Hepatic stellate cell (primary cell): Measurements from ENCODE around the gene SERPINB8.
"Not testable (repeated sequence)": the region's sequence is repeated elsewhere in the genome, so short reads cannot be mapped to it uniquely, and the experiment has no call there.

Experiments
- DNase-seq: peaks from one replicate; pipeline ENCODE4 v3.0.0; 2011; ENCODE audit warnings: low spot score

Gene SERPINB8, protein sequence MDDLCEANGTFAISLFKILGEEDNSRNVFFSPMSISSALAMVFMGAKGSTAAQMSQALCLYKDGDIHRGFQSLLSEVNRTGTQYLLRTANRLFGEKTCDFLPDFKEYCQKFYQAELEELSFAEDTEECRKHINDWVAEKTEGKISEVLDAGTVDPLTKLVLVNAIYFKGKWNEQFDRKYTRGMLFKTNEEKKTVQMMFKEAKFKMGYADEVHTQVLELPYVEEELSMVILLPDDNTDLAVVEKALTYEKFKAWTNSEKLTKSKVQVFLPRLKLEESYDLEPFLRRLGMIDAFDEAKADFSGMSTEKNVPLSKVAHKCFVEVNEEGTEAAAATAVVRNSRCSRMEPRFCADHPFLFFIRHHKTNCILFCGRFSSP

DNA sequence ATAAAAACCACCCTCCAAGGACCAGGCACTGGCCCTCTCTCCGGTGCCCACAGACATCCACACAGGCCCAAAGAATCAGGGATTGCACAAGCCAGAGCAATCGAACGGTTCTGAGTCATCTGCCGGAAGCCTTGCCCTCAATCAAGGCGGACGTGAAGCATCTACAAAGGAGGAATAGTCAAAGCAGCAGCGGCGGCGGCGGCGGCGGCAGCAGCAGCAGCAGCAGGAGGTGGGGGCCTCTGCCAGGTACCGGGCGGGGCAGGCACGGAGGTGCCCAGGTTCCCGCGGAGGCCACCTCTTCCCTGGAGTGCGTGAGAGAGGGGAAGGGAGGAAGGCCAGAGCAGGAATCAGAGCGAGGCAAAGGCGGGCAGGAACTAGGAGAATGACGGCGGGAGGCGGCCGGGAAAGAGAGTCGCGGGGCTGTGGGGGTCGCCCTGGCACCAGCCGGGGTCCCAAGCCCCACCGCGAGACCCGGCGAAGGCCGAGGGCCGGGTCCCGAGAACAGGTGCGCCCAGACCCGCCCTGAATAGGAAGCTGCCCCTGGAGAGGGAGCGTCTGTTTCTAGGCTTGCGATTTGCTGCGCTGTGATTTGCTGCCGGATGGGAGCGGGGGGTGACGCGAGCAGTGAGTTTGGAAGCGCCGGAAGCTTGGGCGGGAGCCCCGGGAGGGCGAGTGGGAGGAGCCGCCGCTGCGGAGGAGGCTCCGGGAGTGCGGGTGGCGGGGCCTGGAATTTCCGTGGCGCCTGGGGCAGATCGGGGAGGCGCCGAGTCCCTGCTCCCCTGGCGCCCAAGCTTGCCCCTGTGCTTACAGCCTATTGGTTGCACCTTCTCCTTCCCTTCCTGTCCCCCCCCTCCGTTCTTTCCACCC is at the start of gene SERPINB8:
SERPINB8 (plus strand) TSS at position 140 of the 867 bp plus-strand sequence. CDS start 8,228 bp downstream, outside the sequence.
- peak; percentile 91 for DNase-seq

DNA sequence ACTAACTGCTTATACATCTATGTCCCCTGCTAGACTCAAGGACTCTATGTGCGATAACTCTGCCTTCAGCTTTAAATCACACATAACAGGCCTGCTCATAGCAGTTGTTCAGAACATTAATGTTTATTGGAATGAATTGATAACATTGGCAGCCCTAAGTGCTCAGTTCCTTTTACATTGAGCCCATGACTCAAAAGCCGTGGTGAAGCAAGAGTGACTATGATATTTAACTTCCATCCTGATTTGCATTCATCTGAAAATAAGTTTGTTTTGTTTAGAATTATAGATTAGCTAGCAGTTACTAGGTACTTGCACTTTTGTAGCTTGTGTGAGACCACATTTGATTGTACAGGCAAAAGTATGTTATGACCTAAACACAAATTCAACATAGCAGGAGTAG is 47.8 kb upstream of the SERPINB8 start:
- no peak for DNase-seq

DNA sequence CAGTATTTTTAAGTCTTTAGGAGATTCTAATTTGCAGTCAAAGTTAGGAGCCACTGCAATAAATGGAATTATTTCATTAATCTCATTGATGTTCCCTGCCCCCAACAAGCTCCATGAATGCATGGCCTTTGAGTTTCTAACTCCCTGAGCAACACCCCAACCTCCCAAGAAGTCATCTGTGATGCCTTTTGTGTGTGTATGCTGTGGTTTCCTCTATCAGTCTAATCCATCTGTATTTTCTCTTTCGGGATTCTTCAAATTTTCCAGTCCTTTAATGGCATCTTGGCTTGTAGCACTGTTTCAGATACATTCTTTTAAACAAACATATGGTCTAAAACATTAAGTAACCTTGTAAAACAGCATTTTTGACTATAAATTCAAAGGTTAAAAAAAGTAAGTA is 45.3 kb upstream of the SERPINB8 start:
- no peak for DNase-seq

DNA sequence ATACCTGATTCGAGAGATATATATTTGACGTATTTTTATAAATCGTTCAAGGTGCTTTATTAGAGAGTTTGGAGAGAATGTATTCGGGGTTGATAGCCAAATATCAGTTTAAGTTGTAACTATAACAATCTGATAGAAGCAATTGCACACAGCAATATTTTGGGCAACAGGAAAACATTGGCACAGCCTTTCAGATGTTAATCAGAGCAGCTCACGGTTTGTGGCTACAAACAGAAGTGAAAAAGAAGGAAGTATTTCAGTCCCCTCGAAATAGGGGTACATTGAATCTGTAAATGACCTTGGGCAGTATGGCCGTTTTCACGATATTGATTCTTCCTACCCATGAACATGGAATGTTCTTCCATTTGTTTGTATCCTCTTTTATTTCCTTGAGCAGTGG is 41.5 kb upstream of the SERPINB8 start:
- DNase-seq: no peak

DNA sequence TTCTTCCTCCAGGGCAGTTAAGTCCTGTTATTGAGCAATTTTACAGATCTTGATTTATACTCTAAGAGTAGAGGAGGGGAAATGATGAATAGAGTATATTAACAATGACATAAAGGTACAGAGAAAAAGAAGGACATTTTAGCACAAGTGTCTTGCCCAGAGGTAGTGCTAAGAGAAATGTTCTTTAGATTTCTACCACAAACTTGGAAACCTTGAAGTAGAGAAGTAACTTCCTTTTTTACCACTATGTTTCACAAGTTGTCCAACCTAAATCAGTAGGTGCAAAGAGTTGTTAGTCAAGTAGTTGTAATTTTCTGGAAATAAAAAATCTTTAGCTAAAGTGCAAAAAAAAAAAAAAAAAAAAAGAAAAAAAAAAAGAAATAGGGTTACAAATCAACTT is 40.5 kb upstream of the SERPINB8 start:
- not testable (repeated sequence) for DNase-seq

DNA sequence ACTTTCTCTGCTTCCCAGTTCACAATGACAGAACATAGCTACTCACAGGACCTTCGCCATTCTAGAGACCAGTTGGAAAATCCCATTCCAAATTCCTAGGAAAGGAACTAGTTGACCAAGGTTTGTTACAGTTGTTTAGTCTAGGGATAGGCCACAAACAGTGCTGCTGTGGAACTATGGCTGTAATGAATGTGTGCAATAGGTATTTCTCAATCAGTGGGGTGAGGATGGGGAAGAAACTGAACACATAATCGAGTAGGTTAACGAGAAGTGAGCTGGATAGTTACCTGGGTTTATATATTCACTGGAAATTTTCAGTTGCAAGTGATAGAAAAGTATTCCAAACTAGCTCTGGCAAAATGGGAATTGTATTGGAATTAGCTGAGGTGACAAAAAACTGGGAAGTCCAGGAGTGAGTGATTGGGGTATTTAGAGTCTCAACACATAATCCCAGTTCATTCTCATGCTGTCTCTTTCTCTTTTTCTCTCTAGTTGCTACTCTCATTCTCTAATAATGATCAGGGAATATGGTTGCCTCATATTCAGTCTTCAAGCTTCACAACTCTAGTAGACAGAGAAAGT is 39.0 kb upstream of the SERPINB8 start:
- no peak for DNase-seq

DNA sequence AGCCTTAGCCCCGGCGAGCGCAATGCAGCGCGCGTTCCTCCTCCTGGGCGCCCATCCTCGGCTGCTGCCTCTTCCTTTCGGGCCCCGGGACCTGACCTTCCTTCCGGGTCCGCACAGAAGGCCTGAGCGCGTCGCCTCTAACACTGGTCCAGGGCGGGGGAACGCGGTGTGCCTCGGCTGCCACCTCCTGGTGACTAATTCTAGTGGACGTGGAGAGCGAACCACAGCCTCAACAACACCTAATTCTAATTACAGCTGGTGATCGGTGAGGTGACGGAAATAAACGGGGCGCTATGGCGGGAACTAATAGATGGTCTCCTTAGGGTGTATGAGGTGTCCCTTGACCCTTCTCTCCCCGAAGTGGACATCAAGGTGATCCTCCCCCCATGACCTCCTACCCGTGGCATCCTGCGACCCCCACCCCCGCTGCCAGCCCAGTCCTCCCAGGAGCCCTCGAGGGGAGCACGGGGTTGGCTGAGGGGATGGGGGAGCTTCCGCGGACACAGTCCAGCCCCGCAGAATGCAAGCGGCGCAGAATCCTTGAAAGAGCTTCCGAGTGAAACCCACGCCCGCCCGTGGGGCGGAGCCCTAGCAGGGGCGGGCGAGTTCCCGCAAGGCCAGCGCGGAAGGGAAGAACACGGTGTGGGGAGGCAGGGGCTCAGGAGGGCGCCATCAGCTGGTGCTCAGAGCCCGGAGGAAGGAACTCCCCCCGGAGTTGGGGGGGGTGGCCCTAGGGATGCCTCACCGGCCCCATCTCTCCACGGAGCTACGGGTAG is 33.5 kb upstream of the SERPINB8 start:
- peak; percentile 63 for DNase-seq

DNA sequence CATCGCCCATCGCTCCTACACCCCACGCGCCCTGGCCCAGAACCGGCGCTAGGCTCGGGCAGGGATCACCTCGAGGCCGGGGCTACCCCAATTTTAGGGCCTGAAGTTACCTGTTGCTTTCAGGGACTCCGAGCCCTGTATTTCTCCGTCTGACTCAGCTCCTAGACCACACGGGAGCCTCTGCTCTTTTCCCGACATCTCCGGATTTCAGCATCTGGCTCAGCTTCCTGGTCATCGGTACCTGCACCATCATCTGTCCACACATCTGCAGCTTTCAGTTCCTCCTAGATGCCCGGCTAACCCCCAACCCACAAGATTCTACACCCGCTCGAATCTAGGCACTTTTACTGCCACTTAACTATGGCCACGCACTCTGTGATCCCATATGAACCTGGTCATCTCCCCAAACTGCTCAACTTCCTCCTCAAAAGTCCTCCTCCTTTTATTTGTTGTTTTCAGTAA is 32.9 kb upstream of the SERPINB8 start:
- no peak for DNase-seq

DNA sequence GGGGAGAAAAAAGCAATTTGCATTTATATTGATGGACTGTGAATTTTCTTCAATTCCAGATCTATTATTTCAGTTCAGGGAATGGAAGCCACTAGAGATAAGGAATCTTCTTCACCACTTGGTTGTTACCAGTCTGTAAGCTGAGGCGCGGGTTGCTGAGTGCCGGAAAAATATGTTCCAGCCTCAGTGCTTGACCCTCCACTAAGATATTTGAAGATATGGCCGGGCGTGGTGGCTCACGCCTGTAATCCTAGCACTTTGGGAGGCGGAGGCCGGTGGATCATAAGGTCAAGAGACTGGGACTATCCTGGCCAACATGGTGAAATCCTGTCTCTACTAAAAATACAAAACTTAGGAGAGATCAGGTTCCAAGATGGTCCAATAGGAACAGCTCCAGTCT is 29.9 kb upstream of the SERPINB8 start:
- DNase-seq: no peak

DNA sequence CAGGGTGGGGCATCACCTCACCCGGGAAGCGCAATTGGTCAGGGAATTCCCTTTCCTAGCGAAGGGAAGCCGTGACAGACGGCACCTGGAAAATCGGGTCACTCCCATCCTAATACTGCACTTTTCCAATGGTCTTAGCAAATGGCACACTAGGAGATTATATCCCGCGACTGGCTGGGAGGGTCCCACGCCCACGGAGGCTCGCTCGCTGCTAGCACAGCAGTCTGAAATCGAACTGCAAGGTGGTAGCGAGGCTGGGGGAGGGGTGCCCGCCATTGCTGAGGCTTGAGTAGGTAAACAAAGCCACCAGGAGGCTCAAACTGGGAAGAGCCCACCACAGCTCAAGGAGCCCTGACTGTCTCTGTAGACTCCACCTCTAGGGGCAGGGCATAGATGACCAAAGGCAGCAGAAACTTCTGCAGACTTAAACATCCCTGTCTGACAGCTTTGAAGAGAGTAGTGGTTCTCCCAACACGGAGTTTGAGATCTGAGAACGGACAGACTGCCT is 29.3 kb upstream of the SERPINB8 start:
- DNase-seq: not testable (repeated sequence)

DNA sequence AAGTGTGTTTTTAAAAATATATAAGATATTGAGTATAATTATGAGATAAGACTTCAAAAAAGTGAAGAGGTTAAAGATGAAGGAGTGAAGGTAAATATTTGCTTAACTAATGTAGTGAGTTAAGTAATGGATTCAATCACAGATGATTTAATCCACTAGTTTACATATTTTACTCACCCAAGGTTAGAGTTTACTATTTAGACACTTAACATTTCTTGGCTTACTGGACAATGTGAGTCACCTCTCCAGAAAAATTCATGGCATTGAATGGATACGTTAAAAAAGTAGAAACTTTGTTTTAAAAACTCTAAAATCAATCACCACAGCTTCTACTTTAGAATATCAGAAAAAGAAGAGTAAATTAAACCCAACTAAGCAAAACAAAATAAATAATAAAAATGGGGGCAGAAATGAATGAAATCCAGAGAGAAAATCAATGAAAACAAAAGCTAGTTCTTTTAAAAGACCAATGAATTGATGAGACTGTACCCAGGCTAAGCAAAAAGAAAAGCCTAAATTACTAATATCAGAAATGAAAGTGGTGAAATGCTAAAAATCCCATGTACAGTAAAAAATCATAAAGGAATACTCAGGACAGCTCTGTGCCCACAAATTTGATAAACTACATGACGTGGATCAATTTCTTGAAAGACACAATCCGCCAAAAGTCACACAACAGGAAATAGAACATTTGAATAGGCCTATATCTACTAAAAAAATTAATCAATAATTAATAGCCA is 22.7 kb upstream of the SERPINB8 start:
- no peak for DNase-seq

DNA sequence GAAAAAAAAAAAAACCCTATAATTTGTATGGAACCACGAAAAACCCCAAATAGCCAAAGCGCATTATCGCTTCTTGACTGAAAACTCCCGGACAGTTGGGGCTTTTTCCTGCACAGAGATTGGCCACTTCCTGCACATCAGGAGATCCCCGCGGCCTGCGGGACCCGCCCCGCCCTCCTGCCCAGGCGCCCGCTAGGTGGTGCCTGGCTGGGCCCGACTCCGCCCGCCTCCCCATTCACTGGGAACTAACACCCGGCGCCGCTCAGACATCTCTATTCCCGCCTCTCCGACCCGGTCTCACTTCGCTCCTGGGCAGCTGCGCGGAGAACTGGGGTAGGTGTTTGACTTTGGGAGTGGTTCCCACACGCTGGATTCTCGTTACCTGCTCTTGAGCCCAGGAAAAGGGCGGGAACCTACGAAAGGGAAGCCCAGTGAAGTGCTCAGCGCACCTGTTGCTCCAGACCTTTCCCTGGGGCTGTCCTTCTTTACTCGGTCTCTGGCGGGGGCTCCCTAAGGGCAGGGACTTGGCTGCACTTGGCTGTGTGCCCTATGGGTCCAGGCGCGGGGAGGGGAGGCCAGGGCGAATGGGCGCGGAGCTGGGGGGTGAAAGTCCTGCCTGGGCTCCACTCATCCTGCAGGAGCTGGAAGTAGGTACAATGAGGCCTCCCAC is 20.7 kb upstream of the SERPINB8 start, which contains the start of gene HMSD:
HMSD (plus strand) TSS at position 234 of the 670 bp plus-strand sequence. CDS start 4,155 bp downstream, outside the sequence.
- DNase-seq: peak; percentile 14

DNA sequence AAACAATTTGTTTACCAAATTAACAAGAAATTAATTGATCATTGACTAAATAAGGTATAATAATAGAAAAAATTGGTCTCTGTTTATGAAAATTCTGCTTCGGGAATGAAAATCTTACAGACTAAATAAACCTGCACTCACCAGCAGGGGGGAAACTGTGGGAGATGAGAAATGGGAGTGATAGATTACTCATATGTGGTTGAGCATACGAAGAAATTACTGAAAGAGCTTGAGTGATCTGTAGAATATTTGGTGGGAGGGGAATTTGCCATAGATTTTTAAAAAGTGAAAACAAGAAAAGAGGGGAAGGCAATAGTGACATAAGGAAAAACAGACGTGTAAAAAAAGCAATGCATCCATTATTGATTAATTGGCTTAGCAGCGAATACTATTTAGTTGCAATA is 18.6 kb upstream of the SERPINB8 start:
- DNase-seq: peak; percentile 14

DNA sequence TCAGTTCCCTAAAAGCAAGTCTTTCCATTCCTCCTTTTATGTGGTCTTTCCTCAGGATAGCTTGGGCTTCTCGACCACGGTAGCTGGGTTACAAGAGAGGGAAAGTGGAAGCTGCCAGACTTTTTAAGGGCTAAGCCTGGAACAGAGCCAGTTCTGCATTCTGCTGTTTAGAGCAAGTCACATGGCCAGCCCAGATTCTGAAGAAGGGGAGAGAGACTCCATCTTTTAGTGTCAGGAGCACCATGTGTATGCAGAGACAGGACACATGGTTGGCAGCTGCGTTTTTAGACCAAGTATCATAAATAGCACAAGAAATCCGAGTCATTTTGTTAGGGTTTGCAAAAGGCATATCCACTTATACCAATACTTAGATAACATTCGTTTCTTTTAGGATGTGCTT is 16.1 kb upstream of the SERPINB8 start:
- no peak for DNase-seq

DNA sequence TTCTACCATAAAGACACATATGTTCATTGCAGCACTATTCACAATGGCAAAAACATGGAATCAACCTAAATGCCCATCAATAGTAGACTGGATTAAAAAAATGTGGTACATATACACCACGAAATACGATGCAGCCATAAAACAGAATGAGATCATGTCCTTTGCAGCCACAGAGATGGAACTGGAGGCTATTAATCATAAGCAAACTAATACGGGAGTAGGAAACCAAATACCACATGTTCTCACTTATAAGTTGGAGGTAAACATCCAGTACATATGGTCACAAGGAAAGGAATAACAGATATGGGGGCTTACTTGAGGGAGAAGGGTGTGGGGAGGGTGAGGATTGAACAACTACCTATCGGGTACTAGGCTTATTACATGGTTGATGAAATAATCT is 13.1 kb upstream of the SERPINB8 start:
- no peak for DNase-seq

DNA sequence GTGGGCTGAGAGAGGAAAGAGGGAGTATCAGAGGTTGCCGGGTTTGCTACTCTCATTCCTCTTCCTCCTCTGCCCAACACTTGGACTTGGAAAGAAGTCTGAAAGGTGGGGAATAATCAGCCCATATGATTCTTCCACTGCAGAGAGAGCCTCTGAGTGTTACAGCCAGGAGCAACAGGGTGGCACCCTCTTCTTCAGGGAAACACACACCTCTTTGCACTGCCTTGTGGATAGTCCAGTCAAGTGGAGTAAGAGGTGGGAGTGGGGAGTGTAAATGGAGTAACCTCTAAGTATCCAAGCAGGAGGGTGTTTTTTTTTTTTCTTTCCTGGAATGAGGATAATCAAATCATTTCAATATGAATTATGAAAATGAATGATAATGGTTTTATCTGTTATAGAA is 9.0 kb upstream of the SERPINB8 start:
- DNase-seq: no peak

DNA sequence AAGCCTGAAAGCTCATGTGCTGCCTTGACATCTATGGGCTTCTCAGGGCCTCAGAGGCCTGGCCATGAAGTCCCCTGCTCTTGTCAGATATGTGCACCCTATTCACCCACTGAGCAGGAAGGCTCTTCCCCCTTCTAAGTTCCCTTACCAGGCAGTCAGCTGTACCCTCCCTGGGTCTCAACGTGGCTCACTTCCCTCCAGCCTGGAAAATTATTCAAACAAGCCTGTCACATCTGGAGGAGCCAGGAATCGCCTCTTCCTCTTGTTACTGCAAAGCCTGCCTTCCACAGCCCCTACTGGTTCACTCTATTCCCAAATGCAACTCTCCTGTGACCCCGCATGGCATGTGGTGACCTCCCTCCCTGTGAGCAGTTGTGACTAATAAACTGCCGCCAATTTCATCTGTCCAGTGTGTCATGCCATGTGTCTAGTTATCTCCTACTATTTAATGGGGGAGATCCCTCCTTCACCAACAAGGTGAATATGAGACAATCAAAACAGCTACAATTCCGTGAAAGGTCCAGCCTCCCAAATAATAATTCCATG is 8.4 kb upstream of the SERPINB8 start:
- no peak for DNase-seq

DNA sequence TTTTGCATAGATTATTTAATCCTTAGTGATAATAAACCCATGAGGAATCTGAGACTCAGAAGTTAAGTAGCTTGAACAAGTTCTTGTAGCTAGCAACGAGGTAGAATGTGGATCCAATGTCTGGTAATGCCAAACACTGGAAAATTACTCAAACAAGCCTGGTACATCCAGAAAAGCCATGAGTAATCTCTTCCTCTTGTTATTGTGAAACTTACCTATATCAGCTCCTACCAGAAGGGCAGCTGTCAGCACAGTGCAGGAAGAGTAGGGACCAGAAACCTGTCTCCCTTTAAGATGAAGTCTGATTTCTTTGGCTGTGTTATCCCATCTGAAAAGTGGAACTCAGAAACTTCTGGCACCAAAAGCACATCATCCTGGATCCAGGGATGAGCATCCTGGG is 7.7 kb upstream of the SERPINB8 start:
- no peak for DNase-seq

DNA sequence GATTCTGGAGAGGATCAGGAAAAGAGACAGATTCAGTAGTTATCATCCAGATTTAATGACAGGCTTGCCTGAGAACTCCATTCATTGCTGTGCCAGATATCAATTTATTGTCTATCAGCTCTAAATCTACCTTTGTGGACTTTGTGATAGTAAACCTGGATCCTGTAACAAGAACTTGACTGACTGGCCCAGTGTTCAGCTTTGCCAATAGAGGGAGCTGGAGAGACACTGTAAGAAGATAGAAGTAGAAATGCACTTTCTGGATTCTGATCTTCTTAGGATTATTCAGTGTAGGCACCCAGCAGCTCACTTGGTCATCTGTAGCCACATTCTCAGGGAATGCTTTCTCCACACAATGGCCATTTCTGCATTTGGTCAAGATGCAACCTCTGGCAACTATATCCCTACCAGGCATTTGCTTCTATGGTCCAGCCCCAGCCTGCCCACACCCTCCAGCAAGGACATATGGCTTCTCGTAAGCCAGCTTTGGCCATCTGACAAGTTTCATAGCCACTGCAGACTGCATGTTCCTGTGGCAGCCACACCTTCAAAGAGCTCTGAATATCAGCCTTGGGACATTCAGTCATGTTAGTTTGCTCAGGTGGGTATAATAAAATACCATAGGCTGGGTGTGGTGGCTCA is 6.1 kb upstream of the SERPINB8 start:
- DNase-seq: peak; percentile 27
